Testis (tissue), 2 donors: ENCODE data around the gene ROBO1.

Experiments
- POLR2A ChIP-seq: fragments of 450-650 bp; IDR thresholded peaks from one replicate; pipeline ENCODE4 v1.6.1; 2017; ENCODE audit warnings: antibody characterized with exemption, mild to moderate bottlenecking, moderate library complexity
- TF ChIP-seq, protein P1 (sequence below), 3 experiments: fragments of 450-650 bp in 2 of 3; fragments of 200-600 bp in 1 of 3; sonication (generic) in 1 of 3; IDR thresholded peaks; one replicate each; pipeline ENCODE4 v1.5.1; 2016 to 2019; ENCODE audit warnings: antibody characterized with exemption in 3 of 3, mild to moderate bottlenecking in 2 of 3, moderate library complexity in 1 of 3

DNA sequence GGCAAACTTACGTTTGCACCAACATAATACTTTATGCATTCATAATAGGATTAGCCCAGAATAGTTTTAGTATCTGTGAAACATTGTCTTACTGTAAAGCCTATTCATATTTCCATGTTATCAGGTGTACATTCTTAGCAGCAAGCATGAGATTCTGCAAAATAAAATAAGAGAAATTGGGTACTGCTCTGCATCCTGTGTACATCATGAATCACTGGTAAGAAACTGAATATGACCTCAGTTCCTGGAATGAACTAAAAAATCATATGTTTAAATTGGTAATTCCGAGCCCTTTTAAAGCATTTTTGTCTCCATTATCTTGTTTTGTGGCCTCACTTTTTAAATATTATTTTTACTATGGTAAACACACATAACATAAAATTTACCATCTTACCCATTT lies 605.1 kb downstream of the ROBO1 start:
- TF ChIP-seq, protein P1, sequence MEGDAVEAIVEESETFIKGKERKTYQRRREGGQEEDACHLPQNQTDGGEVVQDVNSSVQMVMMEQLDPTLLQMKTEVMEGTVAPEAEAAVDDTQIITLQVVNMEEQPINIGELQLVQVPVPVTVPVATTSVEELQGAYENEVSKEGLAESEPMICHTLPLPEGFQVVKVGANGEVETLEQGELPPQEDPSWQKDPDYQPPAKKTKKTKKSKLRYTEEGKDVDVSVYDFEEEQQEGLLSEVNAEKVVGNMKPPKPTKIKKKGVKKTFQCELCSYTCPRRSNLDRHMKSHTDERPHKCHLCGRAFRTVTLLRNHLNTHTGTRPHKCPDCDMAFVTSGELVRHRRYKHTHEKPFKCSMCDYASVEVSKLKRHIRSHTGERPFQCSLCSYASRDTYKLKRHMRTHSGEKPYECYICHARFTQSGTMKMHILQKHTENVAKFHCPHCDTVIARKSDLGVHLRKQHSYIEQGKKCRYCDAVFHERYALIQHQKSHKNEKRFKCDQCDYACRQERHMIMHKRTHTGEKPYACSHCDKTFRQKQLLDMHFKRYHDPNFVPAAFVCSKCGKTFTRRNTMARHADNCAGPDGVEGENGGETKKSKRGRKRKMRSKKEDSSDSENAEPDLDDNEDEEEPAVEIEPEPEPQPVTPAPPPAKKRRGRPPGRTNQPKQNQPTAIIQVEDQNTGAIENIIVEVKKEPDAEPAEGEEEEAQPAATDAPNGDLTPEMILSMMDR (IDR thresholded peaks at IDR 0.05), result no peak
- no peak for TF ChIP-seq POLR2A
